ENCODE data around the gene DGUOK.

The DGUOK gene

DNA sequence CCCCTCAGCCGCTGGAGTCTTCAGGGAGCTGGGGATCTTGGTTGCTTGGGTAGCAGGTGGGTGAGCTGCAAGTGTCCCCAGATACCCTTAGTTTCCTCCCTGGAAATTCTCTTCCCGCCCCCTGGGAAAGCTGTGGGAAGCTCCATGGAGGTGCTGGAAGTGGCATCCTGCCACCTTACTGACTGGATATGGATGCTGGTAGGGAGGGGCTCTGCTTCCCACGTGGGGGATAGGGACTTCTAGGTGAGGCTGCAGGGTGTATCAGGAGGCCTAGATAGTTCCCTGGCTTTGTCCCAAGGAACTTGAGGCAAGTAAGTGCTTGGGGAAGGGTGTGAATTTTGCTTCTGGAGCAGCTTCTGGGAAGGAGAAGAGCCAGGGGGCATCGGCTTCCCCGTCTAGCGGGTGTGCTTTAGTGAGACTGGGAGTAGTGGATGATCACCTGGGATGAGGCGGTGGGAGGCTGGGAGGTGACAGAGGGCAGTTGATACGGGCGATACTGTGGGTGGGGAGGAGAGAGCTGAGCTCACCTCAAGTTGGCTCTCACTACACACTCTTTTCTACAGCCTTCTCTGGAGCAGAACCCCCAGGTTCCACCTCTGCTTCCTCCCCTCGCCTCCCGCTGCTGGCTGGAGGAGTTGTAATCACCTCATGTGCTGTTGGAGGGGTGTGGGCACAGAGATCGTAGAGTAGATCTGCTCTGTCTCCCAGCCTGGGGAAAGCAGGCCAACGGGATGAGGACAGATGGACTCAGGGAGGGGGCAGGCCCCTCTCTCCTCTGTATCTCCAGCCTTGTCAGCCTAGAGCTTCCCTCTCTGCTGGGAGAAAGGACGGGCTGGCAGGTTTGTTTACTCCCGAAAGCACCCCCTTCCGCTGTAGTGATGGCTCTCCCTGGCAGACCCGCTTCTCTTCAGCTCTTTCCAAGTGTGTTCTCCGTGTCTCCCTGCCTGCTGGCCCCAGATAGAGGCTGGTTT, 77.8 kb downstream of the DGUOK start:
- no peak for DNase-seq (ENCODE audit: low read depth in 1 of 2, low spot score in 1 of 2)
- in situ Hi-C loops (cut with HindIII; ENCODE audit: low pct_unique_long_range_greater_than_20kb, low sequenced_read_pairs), result no loop called here
- no peak for TF ChIP-seq JUND (IDR thresholded peaks at IDR 0.05; ENCODE audit: low read depth)

DNA sequence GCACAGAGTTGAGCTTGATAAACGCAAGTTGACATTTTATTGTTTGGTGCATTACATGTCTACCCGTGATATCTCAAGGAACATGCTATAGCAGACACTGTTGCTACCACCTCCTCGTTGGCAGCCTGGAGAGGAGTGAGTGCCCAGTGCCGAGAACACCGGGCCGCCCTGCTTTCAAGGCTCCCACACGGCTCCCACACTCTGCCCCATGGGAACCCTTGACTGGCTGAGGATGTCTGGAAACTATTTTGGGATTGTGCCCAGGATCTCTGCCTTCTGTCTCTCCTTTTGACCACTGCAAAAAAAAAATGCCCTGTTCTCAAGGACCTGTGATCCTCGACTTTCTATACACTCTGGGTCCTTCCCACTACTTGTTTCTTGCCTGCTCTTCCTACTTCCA, 79.1 kb downstream of the DGUOK start:
- no peak for TF ChIP-seq JUND (IDR thresholded peaks at IDR 0.05; ENCODE audit: low read depth)
- in situ Hi-C loops (cut with HindIII; ENCODE audit: low pct_unique_long_range_greater_than_20kb, low sequenced_read_pairs), result no loop called here

DNA sequence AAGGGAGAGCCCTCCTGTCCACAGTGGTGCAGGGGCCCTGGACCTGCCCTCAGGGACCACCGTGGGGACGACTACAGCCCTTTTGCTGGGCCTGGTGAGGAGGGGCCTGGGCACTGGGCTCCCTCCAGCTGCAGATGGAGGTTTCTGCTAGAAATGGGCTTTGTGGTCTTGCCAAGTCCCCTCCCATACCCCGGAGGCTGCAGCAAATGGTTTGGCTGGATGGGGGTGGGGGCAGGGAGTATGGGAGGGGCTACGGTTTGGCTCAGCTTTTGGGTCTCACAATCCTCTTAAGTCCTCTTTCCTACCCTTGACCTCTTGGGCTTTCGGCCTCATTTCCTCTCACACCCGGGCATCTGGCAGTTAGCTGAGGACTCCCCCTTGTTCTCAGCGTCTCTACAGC, 79.8 kb downstream of the DGUOK start:
- no peak for DNase-seq (ENCODE audit: low read depth in 1 of 2, low spot score in 1 of 2)

More for the DNA sequence above, 79.1 kb downstream of the DGUOK start:
- DNase-seq (ENCODE audit: low read depth in 1 of 2, low spot score in 1 of 2), result no peak

DNA sequence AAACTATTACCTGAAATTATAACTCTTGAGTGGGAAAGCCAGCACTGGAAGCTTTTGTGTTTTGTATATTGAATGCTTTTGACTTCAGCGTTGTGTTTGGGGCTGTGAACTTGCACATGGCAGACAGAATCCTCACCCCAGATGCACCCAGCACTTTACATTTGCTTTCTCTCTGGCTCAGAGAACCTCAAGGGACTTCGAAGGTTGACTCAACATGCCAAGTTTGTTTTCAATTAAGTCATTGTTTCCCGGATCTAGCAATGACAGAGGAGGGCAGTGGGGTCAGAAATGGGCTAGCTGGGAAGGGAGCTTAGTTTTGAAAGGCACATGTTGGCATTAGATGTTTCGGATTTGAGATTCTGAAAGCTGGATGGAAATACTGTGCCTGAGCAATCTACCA, 80.4 kb downstream of the DGUOK start:
- in situ Hi-C loops (cut with HindIII; ENCODE audit: low pct_unique_long_range_greater_than_20kb, low sequenced_read_pairs), result no loop called here
- no peak for TF ChIP-seq JUND (IDR thresholded peaks at IDR 0.05; ENCODE audit: low read depth)

More for the DNA sequence above, 79.8 kb downstream of the DGUOK start:
- in situ Hi-C loops (cut with HindIII; ENCODE audit: low pct_unique_long_range_greater_than_20kb, low sequenced_read_pairs), result no loop called here
- no peak for TF ChIP-seq JUND (IDR thresholded peaks at IDR 0.05; ENCODE audit: low read depth)

DNA sequence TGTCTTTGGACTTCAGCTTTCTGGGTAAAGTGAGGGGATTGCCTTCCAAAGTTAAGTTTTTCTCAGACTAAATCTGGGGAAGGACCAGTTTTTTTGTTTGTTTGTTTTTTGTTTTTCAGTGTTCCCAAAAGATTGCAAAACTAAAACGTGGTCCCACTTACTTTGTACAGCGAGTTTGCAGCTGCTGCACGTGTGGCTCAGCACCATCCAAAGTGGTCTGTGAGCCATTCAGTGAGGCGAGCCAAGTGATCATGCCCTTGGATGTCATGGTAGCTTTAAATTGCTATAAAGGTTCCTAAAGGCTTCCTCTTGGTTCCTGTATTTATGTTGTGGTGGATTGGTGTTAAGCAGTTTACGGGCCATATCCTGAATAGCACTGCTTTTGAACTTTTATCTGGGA, 81.0 kb downstream of the DGUOK start:
- no peak for TF ChIP-seq JUND (IDR thresholded peaks at IDR 0.05; ENCODE audit: low read depth)
- in situ Hi-C loops (cut with HindIII; ENCODE audit: low pct_unique_long_range_greater_than_20kb, low sequenced_read_pairs), result no loop called here
- no peak for DNase-seq (ENCODE audit: low read depth in 1 of 2, low spot score in 1 of 2)

More for the DNA sequence above, 80.4 kb downstream of the DGUOK start:
- DNase-seq (ENCODE audit: low read depth in 1 of 2, low spot score in 1 of 2), result no peak
